WTC11 (cell line): Measurements from ENCODE around the gene RALBP1. TPM values are rescaled to one million over a fixed set of nuclear protein-coding genes. Genes with fewer than 3 reads are reported as not detected.
A peak's percentile ranks its signal among the peaks of the same experiment; 100 is the strongest.

ENCODE experiments used
- ATF3 ChIP-seq: sonication (generic); formaldehyde crosslinking; conservative IDR thresholded peaks from 2 replicates; pipeline ENCODE4 v1.8.1; 2022; ENCODE audit warnings: mild to moderate bottlenecking, missing genetic modification reagents
- E2F5 ChIP-seq: sonication (generic); formaldehyde crosslinking; IDR thresholded peaks from 2 replicates; pipeline ENCODE4 v1.8.1; 2022; ENCODE audit warnings: mild to moderate bottlenecking, moderate library complexity, missing genetic modification reagents
- ELF4 ChIP-seq: sonication (generic); formaldehyde crosslinking; IDR thresholded peaks from 2 replicates; pipeline ENCODE4 v1.8.1; 2022; ENCODE audit warnings: low read depth, mild to moderate bottlenecking, moderate library complexity, missing genetic modification reagents
- FOXK1 ChIP-seq: sonication (generic); formaldehyde crosslinking; IDR thresholded peaks from 2 replicates; pipeline ENCODE4 v1.8.0; 2022; ENCODE audit warnings: mild to moderate bottlenecking, moderate library complexity, missing genetic modification reagents
- GTF2I ChIP-seq: fragments of 250-450 bp; sonication (Bioruptor Pico); conservative IDR thresholded peaks from 2 replicates; pipeline ENCODE4 v1.4.0; 2021; ENCODE audit warnings: mild to moderate bottlenecking
- JAZF1 ChIP-seq: fragments of 250-450 bp; sonication (Bioruptor Pico); IDR thresholded peaks from 2 replicates; pipeline ENCODE4 v1.9.0; 2021; ENCODE audit warnings: moderate library complexity, mild to moderate bottlenecking, inconsistent platforms
- KAT7 ChIP-seq: sonication (generic); formaldehyde crosslinking; IDR thresholded peaks from 2 replicates; pipeline ENCODE4 v1.8.1; 2023; ENCODE audit warnings: missing genetic modification reagents, mild to moderate bottlenecking, borderline replicate concordance
- MXD4 ChIP-seq: fragments of 250-450 bp; sonication (Bioruptor Pico); IDR thresholded peaks from 2 replicates; pipeline ENCODE4 v1.8.0; 2021; ENCODE audit warnings: mild to moderate bottlenecking, moderate library complexity, borderline replicate concordance
- NFE2L1 ChIP-seq: sonication (generic); formaldehyde crosslinking; IDR thresholded peaks from 2 replicates; pipeline ENCODE4 v1.8.1; 2023; ENCODE audit warnings: missing genetic modification reagents
- NFYB ChIP-seq: sonication (generic); formaldehyde crosslinking; conservative IDR thresholded peaks from 2 replicates; pipeline ENCODE4 v1.8.0; 2022; ENCODE audit warnings: low read depth, missing genetic modification reagents
- NR2C2 ChIP-seq: sonication (generic); formaldehyde crosslinking; IDR thresholded peaks from 2 replicates; pipeline ENCODE4 v1.8.0; 2022; ENCODE audit warnings: mild to moderate bottlenecking, missing genetic modification reagents
- NR3C1 ChIP-seq: sonication (generic); formaldehyde crosslinking; conservative IDR thresholded peaks from 2 replicates; pipeline ENCODE4 v1.8.1; 2023; ENCODE audit warnings: low read depth, mild to moderate bottlenecking, missing genetic modification reagents
- PREB ChIP-seq: sonication (generic); formaldehyde crosslinking; IDR thresholded peaks from 2 replicates; pipeline ENCODE4 v1.8.1; 2022; ENCODE audit warnings: mild to moderate bottlenecking, missing genetic modification reagents, moderate library complexity, borderline replicate concordance
- SP1 ChIP-seq: sonication (generic); formaldehyde crosslinking; conservative IDR thresholded peaks from 2 replicates; pipeline ENCODE4 v1.8.1; 2022; ENCODE audit warnings: missing genetic modification reagents
- STAT6 ChIP-seq: sonication (generic); formaldehyde crosslinking; conservative IDR thresholded peaks from 2 replicates; pipeline ENCODE4 v1.8.1; 2023; ENCODE audit warnings: mild to moderate bottlenecking, low read depth, missing genetic modification reagents, moderate library complexity
- TCF7 ChIP-seq: sonication (generic); formaldehyde crosslinking; IDR thresholded peaks from 2 replicates; pipeline ENCODE4 v1.8.0; 2022; ENCODE audit warnings: mild to moderate bottlenecking, low read depth, missing genetic modification reagents, moderate library complexity
- TEAD1 ChIP-seq: sonication (generic); formaldehyde crosslinking; IDR thresholded peaks from 2 replicates; pipeline ENCODE4 v1.8.0; 2022; ENCODE audit warnings: mild to moderate bottlenecking, missing genetic modification reagents
- TEAD4 ChIP-seq: sonication (generic); formaldehyde crosslinking; IDR thresholded peaks from 2 replicates; pipeline ENCODE4 v1.8.0; 2022; ENCODE audit warnings: mild to moderate bottlenecking, missing genetic modification reagents
- TP53 ChIP-seq: sonication (generic); formaldehyde crosslinking; IDR thresholded peaks from 2 replicates; pipeline ENCODE4 v1.8.1; 2023; ENCODE audit warnings: mild to moderate bottlenecking, missing genetic modification reagents
- USF2 ChIP-seq: sonication (generic); formaldehyde crosslinking; IDR thresholded peaks from 2 replicates; pipeline ENCODE4 v1.8.1; 2023; ENCODE audit warnings: mild to moderate bottlenecking, missing genetic modification reagents, moderate library complexity
- ZNF121 ChIP-seq: sonication (generic); formaldehyde crosslinking; IDR thresholded peaks from 2 replicates; pipeline ENCODE4 v1.8.0; 2023; ENCODE audit warnings: missing genetic modification reagents
- ZNF138 ChIP-seq: sonication (generic); formaldehyde crosslinking; conservative IDR thresholded peaks from 2 replicates; pipeline ENCODE4 v1.8.1; 2022; ENCODE audit warnings: mild to moderate bottlenecking, moderate library complexity, missing genetic modification reagents
- ZNF219 ChIP-seq: sonication (generic); formaldehyde crosslinking; IDR thresholded peaks from 2 replicates; pipeline ENCODE4 v1.8.0; 2023; ENCODE audit warnings: missing genetic modification reagents, mild to moderate bottlenecking, borderline replicate concordance
- ZNF263 ChIP-seq: sonication (generic); formaldehyde crosslinking; IDR thresholded peaks from 2 replicates; pipeline ENCODE4 v1.8.1; 2022; ENCODE audit warnings: low read depth, mild to moderate bottlenecking, moderate library complexity, missing genetic modification reagents
- ZNF281 ChIP-seq: sonication (generic); formaldehyde crosslinking; IDR thresholded peaks from 2 replicates; pipeline ENCODE4 v1.8.0; 2023; ENCODE audit warnings: mild to moderate bottlenecking, missing genetic modification reagents
- ZNF317 ChIP-seq: sonication (generic); formaldehyde crosslinking; IDR thresholded peaks from 2 replicates; pipeline ENCODE4 v1.8.1; 2023; ENCODE audit warnings: low read depth, mild to moderate bottlenecking, moderate library complexity, missing genetic modification reagents, borderline replicate concordance
- ZNF396 ChIP-seq: fragments of 250-450 bp; sonication (Bioruptor Pico); IDR thresholded peaks from 2 replicates; pipeline ENCODE4 v1.8.0; 2021; ENCODE audit warnings: mild to moderate bottlenecking, moderate library complexity, borderline replicate concordance
- ZNF416 ChIP-seq: fragments of 250-450 bp; sonication (Bioruptor Pico); IDR thresholded peaks from 2 replicates; pipeline ENCODE4 v1.9.0; 2021; ENCODE audit warnings: mild to moderate bottlenecking, inconsistent platforms
- ZNF425 ChIP-seq: fragments of 250-450 bp; sonication (Bioruptor Pico); conservative IDR thresholded peaks from 2 replicates; pipeline ENCODE4 v1.9.0; 2021; ENCODE audit warnings: mild to moderate bottlenecking
- total RNA-seq: library from RNA; stranded (reverse); gene quantifications from 3 replicates; pipeline ENCODE4 v1.2.3, GENCODE V29; 2021

Gene RALBP1
- total RNA-seq, 1 experiment from 2014 or later, result 69.3 TPM

GRCh38 chr18:9474983-9475642 lies at the start of gene RALBP1 (continued):
- TF ChIP-seq TEAD1 (CRISPR knock-in tag), result peak; percentile 79
- TF ChIP-seq ATF3, result no peak
- no peak for TF ChIP-seq NFYB
- TF ChIP-seq FOXK1 (CRISPR knock-in tag), result peak; percentile 89
- TF ChIP-seq E2F5 (CRISPR knock-in tag), result peak; percentile 86
- 0 out of 2 replicates have a peak, but pooled peaks have one; percentile 55 for TF ChIP-seq NFE2L1 (CRISPR knock-in tag)
- TF ChIP-seq PREB (CRISPR knock-in tag), result no peak
- no peak for TF ChIP-seq ZNF317
- 0 out of 2 replicates have a peak, but pooled peaks have one; percentile 58 for TF ChIP-seq KAT7 (CRISPR knock-in tag)
- no peak for TF ChIP-seq MXD4 (CRISPR knock-in tag)
- no peak for TF ChIP-seq GTF2I (CRISPR knock-in tag)
- TF ChIP-seq ZNF425 (CRISPR knock-in tag), result no peak
- no peak for TF ChIP-seq ZNF219 (CRISPR knock-in tag)
- TF ChIP-seq ZNF263 (CRISPR knock-in tag), result no peak
- no peak for TF ChIP-seq ZNF396
- no peak for TF ChIP-seq ZNF416 (CRISPR knock-in tag)
- TF ChIP-seq JAZF1 (CRISPR knock-in tag), result no peak
- peak; percentile 51 for TF ChIP-seq USF2 (CRISPR knock-in tag)
- no peak for TF ChIP-seq ZNF138 (CRISPR knock-in tag)
- no peak for TF ChIP-seq TCF7 (CRISPR knock-in tag)
- TF ChIP-seq ELF4 (CRISPR knock-in tag), result no peak
- no peak for TF ChIP-seq ZNF121
- TF ChIP-seq NR2C2 (CRISPR knock-in tag), result no peak
- peak; percentile 69; the same call in 1 of the 2 replicates for TF ChIP-seq TEAD4
- TF ChIP-seq ZNF281 (CRISPR knock-in tag), result no peak
- TF ChIP-seq NR3C1 (CRISPR knock-in tag), result no peak
- 0 out of 2 replicates have a peak, but pooled peaks have one; percentile 62 for TF ChIP-seq SP1
- no peak for TF ChIP-seq TP53 (CRISPR knock-in tag)
- no peak for TF ChIP-seq STAT6 (CRISPR knock-in tag)
